GM08714 (cell line): ENCODE data around the gene RTL10.
A peak's percentile ranks its signal among the peaks of the same experiment; 100 is the strongest.

Source experiments
- H3K4me3 ChIP-seq: fragments of 200-500 bp; sonication (Bioruptor generic); 2 replicates; pipeline ENCODE4 v1.5.1; 2014; ENCODE audit warnings: mild to moderate bottlenecking, low read length, inconsistent platforms
- ZNF274 ChIP-seq: IDR thresholded peaks from 2 replicates; pipeline ENCODE4 v1.6.1; 2012; ENCODE audit warnings: mild to moderate bottlenecking, low read depth, low read length

Gene RTL10

GRCh38 chr22:19854778-19855503, at the start of gene RTL10, which contains the start of gene GNB1L:
Gene RTL10 (minus strand): TSS chr22:19854874. CDS start chr22:19852261, 2,613 bp downstream.
Gene GNB1L (minus strand): TSS chr22:19854874. CDS start chr22:19821355, 33,519 bp downstream.
- TF ChIP-seq ZNF274 = no peak
- peak within 1 kb of the TSS; percentile 88 for H3K4me3 ChIP-seq

- no peak for TF ChIP-seq ZNF274
- no peak overlapping the region for H3K4me3 ChIP-seq
These were observed 49.6 kb upstream of the RTL10 start for GRCh38 chr22:19904174-19904856.

GRCh38 chr22:19903513-19903912, 48.8 kb upstream of the RTL10 start:
- H3K4me3 ChIP-seq = no peak overlapping the region
- TF ChIP-seq ZNF274 = no peak

- no peak for TF ChIP-seq ZNF274
- no peak overlapping the region for H3K4me3 ChIP-seq
These were observed 48.4 kb upstream of the RTL10 start for GRCh38 chr22:19903031-19903430.

GRCh38 chr22:19902245-19902715, 47.6 kb upstream of the RTL10 start:
- TF ChIP-seq ZNF274 = no peak
- no peak overlapping the region for H3K4me3 ChIP-seq

GRCh38 chr22:19901577-19902244, 47.0 kb upstream of the RTL10 start:
- TF ChIP-seq ZNF274 = no peak
- H3K4me3 ChIP-seq = no peak overlapping the region

- H3K4me3 ChIP-seq = no peak overlapping the region
- no peak for TF ChIP-seq ZNF274
These were observed 46.2 kb upstream of the RTL10 start for GRCh38 chr22:19900707-19901436.

GRCh38 chr22:19898831-19899567, 44.3 kb upstream of the RTL10 start:
- H3K4me3 ChIP-seq = no peak overlapping the region
- TF ChIP-seq ZNF274 = no peak

- TF ChIP-seq ZNF274 = no peak
- H3K4me3 ChIP-seq = no peak overlapping the region
These were observed 43.5 kb upstream of the RTL10 start for GRCh38 chr22:19898145-19898544.

- TF ChIP-seq ZNF274 = no peak
- H3K4me3 ChIP-seq = no peak overlapping the region
These were observed 43.1 kb upstream of the RTL10 start for GRCh38 chr22:19897726-19898125.

- H3K4me3 ChIP-seq = no peak overlapping the region
- TF ChIP-seq ZNF274 = no peak
These were observed 42.1 kb upstream of the RTL10 start for GRCh38 chr22:19896665-19897355.

- TF ChIP-seq ZNF274 = no peak
These were observed 40.6 kb upstream of the RTL10 start for GRCh38 chr22:19895160-19895849.

More at GRCh38 chr22:19895160-19895849, 40.6 kb upstream of the RTL10 start:
- no peak overlapping the region for H3K4me3 ChIP-seq
